Stomach smooth muscle (tissue), 2 donors: ENCODE measurements around the gene RARA.

Source experiments
- H3K27ac ChIP-seq: one replicate; pipeline ENCODE4 v1.7.0; 2013; ENCODE audit warnings: mild to moderate bottlenecking, low read length, inconsistent platforms
- H3K27me3 ChIP-seq, 2 donors: one replicate each; pipeline ENCODE4 v1.7.0; 2013; ENCODE audit warnings: low read length in 2 of 2; ENCODE audit not compliant: insufficient read depth in 2 of 2, control insufficient read depth in 1 of 2
- H3K36me3 ChIP-seq, 2 donors: one replicate each; pipeline ENCODE4 v1.7.0; 2013; ENCODE audit warnings: low read length in 2 of 2; ENCODE audit not compliant: control insufficient read depth in 2 of 2, insufficient read depth in 2 of 2
- H3K4me1 ChIP-seq: one replicate; pipeline ENCODE4 v1.7.0; 2013; ENCODE audit warnings: low read length; ENCODE audit not compliant: control insufficient read depth, insufficient read depth
- H3K4me3 ChIP-seq, 2 donors: one replicate each; pipeline ENCODE4 v1.7.0; 2013; ENCODE audit warnings: low read length in 2 of 2
- H3K9ac ChIP-seq, 2 donors: one replicate each; pipeline ENCODE4 v1.7.0; 2013; ENCODE audit warnings: low read length in 2 of 2, mild to moderate bottlenecking in 1 of 2
- H3K9me3 ChIP-seq, 2 donors: one replicate each; pipeline ENCODE4 v1.7.0; 2013; ENCODE audit warnings: low read length in 2 of 2; ENCODE audit not compliant: control insufficient read depth in 2 of 2
- donor health status: healthy.
- donor health status: Pancreatic carcinoma.

Gene RARA

DNA sequence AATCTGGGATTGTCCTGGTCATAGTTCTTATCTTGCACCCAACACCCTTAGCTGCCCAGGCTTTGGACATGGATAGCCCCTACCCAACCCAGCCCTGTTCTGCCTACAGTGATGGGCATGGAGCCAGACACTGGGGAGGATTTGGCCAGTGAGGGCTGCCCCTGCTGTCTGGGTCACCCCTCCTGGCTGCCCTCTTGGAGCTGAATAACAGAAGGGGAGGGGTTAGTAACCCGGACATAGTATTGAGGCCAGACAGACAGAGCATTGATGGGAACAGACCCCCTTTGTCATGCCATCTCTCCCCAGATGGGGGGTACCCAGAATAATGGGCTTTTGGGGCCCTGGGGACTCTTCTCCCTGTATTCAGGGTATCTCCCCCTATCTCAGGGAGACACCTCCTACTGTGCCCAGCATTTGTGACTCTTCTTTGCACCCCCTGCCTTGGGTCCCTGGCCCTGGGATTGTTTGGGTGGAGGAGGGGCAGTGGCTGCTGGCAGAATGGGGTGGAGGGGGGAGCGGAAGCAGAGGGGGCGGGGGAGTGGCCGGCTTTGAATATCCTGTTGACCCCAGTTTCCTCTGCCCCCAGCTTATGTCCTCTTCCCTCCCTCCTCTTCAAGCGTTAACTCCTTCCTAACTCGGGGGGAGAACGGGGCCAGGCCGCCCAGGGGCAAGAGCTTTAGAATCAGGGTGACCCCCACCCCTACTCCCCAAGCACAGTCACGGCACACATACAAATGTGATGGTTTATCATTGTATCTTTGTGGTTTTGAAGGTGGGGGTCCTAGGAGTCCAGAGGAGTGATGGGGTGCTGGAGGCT lies 38.5 kb downstream of the RARA start:
- Histone ChIP-seq H3K27ac (peak overlapping the region; percentile 71), H3K9me3 (no peaks in the 10 kb centered on the region), H3K9ac (peak overlapping the region; percentile 29 to 47)

DNA sequence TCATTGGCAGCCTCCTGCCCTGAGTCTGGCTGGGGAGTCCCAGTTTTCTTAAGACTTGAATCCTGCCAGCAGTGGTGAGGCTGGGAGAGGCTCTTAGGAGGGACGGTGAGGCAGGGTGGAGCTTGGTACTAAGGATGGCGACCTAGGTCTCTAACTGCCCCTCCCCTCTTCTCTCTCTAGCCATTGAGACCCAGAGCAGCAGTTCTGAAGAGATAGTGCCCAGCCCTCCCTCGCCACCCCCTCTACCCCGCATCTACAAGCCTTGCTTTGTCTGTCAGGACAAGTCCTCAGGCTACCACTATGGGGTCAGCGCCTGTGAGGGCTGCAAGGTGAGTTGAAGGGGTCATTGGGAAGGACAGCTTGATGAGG lies 39.1 kb downstream of the RARA start:
- H3K4me1 ChIP-seq, result peaks cover 88% of the 10 kb centered on the region
- H3K9me3 ChIP-seq, result no peaks in the 10 kb centered on the region
- H3K9ac ChIP-seq, result peak overlapping the region in 1 of 2 donors; percentile 29
- no peaks in the 10 kb centered on the region for H3K27me3 ChIP-seq
- H3K36me3 ChIP-seq, result peaks cover 16 to 24% of the 10 kb centered on the region in 2 donors
- peak overlapping the region; percentile 71 for H3K27ac ChIP-seq
- H3K4me3 ChIP-seq, result peak overlapping the region; percentile 33 to 49

More for the DNA sequence above, 38.5 kb downstream of the RARA start:
- Histone ChIP-seq H3K4me3 (peak overlapping the region; percentile 49 to 51), H3K27me3 (no peaks in the 10 kb centered on the region), H3K36me3 (peaks cover 16 to 19% of the 10 kb centered on the region in 2 donors), H3K4me1 (peaks cover 93% of the 10 kb centered on the region)

GRCh38 chr17:40348562-40349476 lies 39.8 kb downstream of the RARA start:
- Histone ChIP-seq H3K27me3 (no peaks in the 10 kb centered on the region), H3K4me1 (peaks cover 81% of the 10 kb centered on the region), H3K9ac (peak overlapping the region; percentile 34 to 36), H3K4me3 (peak overlapping the region; percentile 33 to 49), H3K27ac (peak overlapping the region; percentile 71), H3K9me3 (no peaks in the 10 kb centered on the region), H3K36me3 (peaks cover 16 to 27% of the 10 kb centered on the region in 2 donors)

DNA sequence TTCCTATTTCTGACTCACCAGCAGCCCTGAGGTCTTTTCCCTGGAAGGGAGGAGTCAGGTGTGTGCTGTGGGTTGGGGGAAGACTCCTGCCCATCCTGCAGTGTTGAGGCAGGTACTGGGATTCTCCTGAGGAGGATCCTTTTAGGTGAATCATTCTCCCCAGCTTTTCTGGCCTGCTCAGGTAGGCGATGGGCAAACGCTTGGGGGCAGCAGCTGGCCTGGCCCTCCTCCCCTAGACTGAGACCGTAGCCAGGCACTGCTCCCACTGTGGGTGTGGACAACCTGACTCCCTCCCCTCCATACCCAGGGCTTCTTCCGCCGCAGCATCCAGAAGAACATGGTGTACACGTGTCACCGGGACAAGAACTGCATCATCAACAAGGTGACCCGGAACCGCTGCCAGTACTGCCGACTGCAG lies 40.5 kb downstream of the RARA start:
- Histone ChIP-seq H3K27me3 (no peaks in the 10 kb centered on the region), H3K9ac (peak overlapping the region in 1 of 2 donors; percentile 34), H3K36me3 (peaks cover 17 to 27% of the 10 kb centered on the region in 2 donors), H3K27ac (peak overlapping the region; percentile 60), H3K9me3 (no peaks in the 10 kb centered on the region), H3K4me1 (peaks cover 78% of the 10 kb centered on the region), H3K4me3 (peak overlapping the region; percentile 14 to 47)

DNA sequence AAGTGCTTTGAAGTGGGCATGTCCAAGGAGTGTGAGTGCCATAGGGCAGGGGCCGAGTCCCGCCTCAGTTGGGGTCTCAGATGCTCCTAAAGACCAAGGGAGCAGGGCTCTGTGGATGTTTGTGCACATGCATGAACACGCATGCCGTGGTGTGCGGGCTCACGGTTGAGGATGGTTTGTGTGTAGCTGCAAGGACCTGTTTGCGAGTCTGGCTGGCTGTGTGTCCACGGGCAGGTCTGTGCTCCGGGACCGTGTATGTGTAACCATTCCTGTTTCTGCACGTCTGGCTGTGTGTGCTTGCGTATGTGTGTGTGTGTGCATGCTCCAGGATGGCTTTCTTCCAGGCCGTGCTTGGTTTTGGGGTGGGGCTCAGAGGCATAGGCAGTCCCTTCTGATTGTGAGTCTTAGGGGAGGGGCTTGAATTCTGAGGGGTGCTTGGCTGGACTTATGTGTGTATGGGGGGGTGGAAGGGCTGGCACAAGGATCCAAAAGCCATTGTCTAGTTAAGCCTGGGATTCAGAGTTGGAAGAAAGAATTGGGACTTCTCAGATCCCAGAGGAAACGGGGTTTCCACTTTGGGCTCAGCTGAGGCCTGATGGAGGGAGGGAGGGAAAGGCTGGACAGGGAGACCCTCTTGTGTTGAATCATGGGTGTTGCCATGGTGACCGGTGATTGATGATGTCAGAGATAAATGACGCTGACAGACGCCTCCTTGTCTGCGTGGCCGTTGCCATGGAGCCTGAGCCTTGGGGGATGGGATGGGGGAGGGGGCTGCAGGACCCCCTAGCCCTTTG lies 41.1 kb downstream of the RARA start:
- peaks cover 21 to 27% of the 10 kb centered on the region in 2 donors for H3K36me3 ChIP-seq
- H3K4me1 ChIP-seq, result peaks cover 78% of the 10 kb centered on the region
- H3K4me3 ChIP-seq, result peak overlapping the region in 1 of 2 donors; percentile 35
- peak overlapping the region; percentile 60 for H3K27ac ChIP-seq
- no peak overlapping the region for H3K9ac ChIP-seq
- no peaks in the 10 kb centered on the region for H3K27me3 ChIP-seq
- H3K9me3 ChIP-seq, result no peaks in the 10 kb centered on the region

- Histone ChIP-seq H3K36me3 (peaks cover 25 to 32% of the 10 kb centered on the region in 2 donors), H3K4me3 (no peak overlapping the region)
Measured at GRCh38 chr17:40350689-40351358, 41.8 kb downstream of the RARA start.

DNA sequence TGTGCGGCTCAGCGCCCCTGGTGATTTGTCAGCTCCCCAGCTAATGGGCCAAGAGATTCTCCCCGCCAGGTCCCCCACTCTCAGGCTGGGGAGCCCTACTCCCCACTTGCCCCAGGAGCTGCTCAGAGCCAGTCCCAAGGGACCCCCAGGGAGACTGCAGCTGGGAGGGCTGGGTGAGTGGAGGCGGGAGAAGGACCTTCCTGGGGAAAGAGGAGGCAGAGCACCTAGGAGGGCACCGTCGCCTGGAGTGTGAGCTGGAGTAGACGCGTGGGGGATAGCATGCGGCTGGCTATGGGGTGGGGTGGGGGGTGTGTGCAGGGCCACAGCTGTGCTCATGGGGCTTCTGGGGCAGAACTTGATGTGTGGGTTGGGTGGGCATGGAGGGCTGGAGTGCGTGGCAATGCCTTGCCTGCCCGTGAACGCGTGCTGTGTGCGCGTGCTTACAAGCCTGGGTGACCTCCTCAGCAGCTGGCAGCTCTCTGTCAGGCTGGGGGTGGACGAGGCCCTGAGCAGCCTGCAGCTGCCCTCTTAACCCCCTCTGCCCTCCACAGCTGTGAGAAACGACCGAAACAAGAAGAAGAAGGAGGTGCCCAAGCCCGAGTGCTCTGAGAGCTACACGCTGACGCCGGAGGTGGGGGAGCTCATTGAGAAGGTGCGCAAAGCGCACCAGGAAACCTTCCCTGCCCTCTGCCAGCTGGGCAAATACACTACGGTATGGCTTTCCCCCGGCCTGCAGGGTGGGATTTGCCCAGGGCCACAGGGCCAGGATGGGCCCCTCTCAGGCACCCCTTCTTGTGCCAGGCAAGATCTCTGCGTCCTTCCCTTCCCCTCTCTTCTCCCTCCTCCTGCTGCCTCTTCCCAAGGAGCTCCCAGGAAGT lies 42.6 kb downstream of the RARA start:
- H3K9ac ChIP-seq, result no peak overlapping the region
- no peaks in the 10 kb centered on the region for H3K9me3 ChIP-seq
- H3K27ac ChIP-seq, result no peak overlapping the region
- H3K4me3 ChIP-seq, result no peak overlapping the region
- peaks cover 71% of the 10 kb centered on the region for H3K4me1 ChIP-seq
- H3K27me3 ChIP-seq, result no peaks in the 10 kb centered on the region
- peaks cover 25 to 34% of the 10 kb centered on the region in 2 donors for H3K36me3 ChIP-seq

More at GRCh38 chr17:40350689-40351358, 41.8 kb downstream of the RARA start:
- Histone ChIP-seq H3K9ac (no peak overlapping the region), H3K27ac (peak overlapping the region; percentile 37), H3K9me3 (no peaks in the 10 kb centered on the region), H3K4me1 (peaks cover 78% of the 10 kb centered on the region), H3K27me3 (no peaks in the 10 kb centered on the region)

- Histone ChIP-seq H3K27ac (no peak overlapping the region), H3K27me3 (no peaks in the 10 kb centered on the region), H3K4me1 (peaks cover 66% of the 10 kb centered on the region), H3K36me3 (peaks cover 25 to 34% of the 10 kb centered on the region in 2 donors), H3K9me3 (no peaks in the 10 kb centered on the region), H3K4me3 (no peak overlapping the region), H3K9ac (no peak overlapping the region)
Measured at GRCh38 chr17:40352237-40352778, 43.3 kb downstream of the RARA start.

GRCh38 chr17:40352779-40353394 lies 43.9 kb downstream of the RARA start:
- Histone ChIP-seq H3K4me1 (peaks cover 61% of the 10 kb centered on the region), H3K27ac (no peak overlapping the region), H3K27me3 (no peaks in the 10 kb centered on the region), H3K9me3 (no peaks in the 10 kb centered on the region), H3K9ac (no peak overlapping the region), H3K4me3 (no peak overlapping the region), H3K36me3 (peaks cover 25 to 34% of the 10 kb centered on the region in 2 donors)
